Measurements from ENCODE around the gene C3orf22.

Gene C3orf22

GRCh38 chr3:126519506-126520455 is 39.0 kb downstream of the C3orf22 start:
- Histone ChIP-seq H3K27me3 (ENCODE audit: control insufficient read depth in 1 of 2, insufficient read depth in 1 of 2, low read length in 2 of 2) (peaks cover 50 to 53% of the 10 kb centered on the region in 2 experiments), H3K4ac (ENCODE audit: low read depth in 1 of 2, low read length in 2 of 2) (no peak overlapping the region), H3K27ac (ENCODE audit: low read length, poor library complexity, severe bottlenecking) (no peak overlapping the region), H2BK15ac (ENCODE audit: low read depth, poor library complexity, severe bottlenecking) (no peak overlapping the region), H2AFZ (ENCODE audit: low read depth, low read length) (no peak overlapping the region), H3K9ac (ENCODE audit: low read length) (no peak overlapping the region), H3K36me3 (ENCODE audit: control insufficient read depth in 1 of 2, insufficient read depth in 2 of 2, low read depth in 1 of 2, low read length in 2 of 2) (no peaks in the 10 kb centered on the region), H3K79me1 (replicated peaks; ENCODE audit: low read length, poor library complexity, severe bottlenecking) (no peaks in the 10 kb centered on the region), H3K23ac (ENCODE audit: low read length in 2 of 2) (no peak overlapping the region), H2BK5ac (ENCODE audit: low read depth, low read length, poor library complexity, severe bottlenecking) (no peak overlapping the region), H3K18ac (ENCODE audit: low read depth in 1 of 2, low read length in 2 of 2) (no peak overlapping the region), H3K4me2 (ENCODE audit: low read length, poor library complexity, severe bottlenecking) (no peak overlapping the region), H4K91ac (ENCODE audit: low read length) (no peak overlapping the region), H2AK5ac (ENCODE audit: low read length, severe bottlenecking) (no peak overlapping the region), H3K14ac (ENCODE audit: low read length in 2 of 2) (no peak overlapping the region), H2BK120ac (ENCODE audit: low read depth, low read length) (no peak overlapping the region), H3K4me1 (ENCODE audit: control insufficient read depth, insufficient read depth, low read depth, low read length) (peaks cover 12% of the 10 kb centered on the region), H3K9me3 (ENCODE audit: control insufficient read depth, low read length) (no peaks in the 10 kb centered on the region), H4K8ac (ENCODE audit: low read length) (no peak overlapping the region), H3K4me3 (ENCODE audit: insufficient read depth in 1 of 2, low read depth in 1 of 2, low read length in 2 of 2) (no peak overlapping the region), H2BK12ac (ENCODE audit: low read length in 2 of 2) (no peak overlapping the region)
- no peak for DNase-seq
- WGBS = 93% methylated on average over 10 of the region's 10 CpGs

- no peak overlapping the region for H3K9ac ChIP-seq (ENCODE audit: low read length)
- 67% methylated on average over 4 of the region's 4 CpGs for WGBS
- no peaks in the 10 kb centered on the region for H3K79me1 ChIP-seq (replicated peaks; ENCODE audit: low read length, poor library complexity, severe bottlenecking)
- H2AK5ac ChIP-seq (ENCODE audit: low read length, severe bottlenecking) = no peak overlapping the region
- no peak overlapping the region for H3K18ac ChIP-seq (ENCODE audit: low read depth in 1 of 2, low read length in 2 of 2)
- H2BK5ac ChIP-seq (ENCODE audit: low read depth, low read length, poor library complexity, severe bottlenecking) = no peak overlapping the region
- H2BK15ac ChIP-seq (ENCODE audit: low read depth, poor library complexity, severe bottlenecking) = no peak overlapping the region
- H3K23ac ChIP-seq (ENCODE audit: low read length in 2 of 2) = no peak overlapping the region
- H2BK120ac ChIP-seq (ENCODE audit: low read depth, low read length) = no peak overlapping the region
- DNase-seq = no peak
- H2AFZ ChIP-seq (ENCODE audit: low read depth, low read length) = no peak overlapping the region
- H3K27ac ChIP-seq (ENCODE audit: low read length, poor library complexity, severe bottlenecking) = no peak overlapping the region
- no peak overlapping the region for H3K4me3 ChIP-seq (ENCODE audit: insufficient read depth in 1 of 2, low read depth in 1 of 2, low read length in 2 of 2)
- H4K8ac ChIP-seq (ENCODE audit: low read length) = no peak overlapping the region
- peaks cover 3% of the 10 kb centered on the region for H3K4me1 ChIP-seq (ENCODE audit: control insufficient read depth, insufficient read depth, low read depth, low read length)
- no peak overlapping the region for H3K14ac ChIP-seq (ENCODE audit: low read length in 2 of 2)
- peaks cover 48 to 53% of the 10 kb centered on the region in 2 experiments for H3K27me3 ChIP-seq (ENCODE audit: control insufficient read depth in 1 of 2, insufficient read depth in 1 of 2, low read length in 2 of 2)
- no peak overlapping the region for H2BK12ac ChIP-seq (ENCODE audit: low read length in 2 of 2)
- H3K4me2 ChIP-seq (ENCODE audit: low read length, poor library complexity, severe bottlenecking) = no peak overlapping the region
- no peak overlapping the region for H4K91ac ChIP-seq (ENCODE audit: low read length)
- H3K9me3 ChIP-seq (ENCODE audit: control insufficient read depth, low read length) = no peaks in the 10 kb centered on the region
- H3K36me3 ChIP-seq (ENCODE audit: control insufficient read depth in 1 of 2, insufficient read depth in 2 of 2, low read depth in 1 of 2, low read length in 2 of 2) = no peaks in the 10 kb centered on the region
- H3K4ac ChIP-seq (ENCODE audit: low read depth in 1 of 2, low read length in 2 of 2) = no peak overlapping the region
These were observed 40.0 kb downstream of the C3orf22 start for GRCh38 chr3:126518779-126519177.

- Histone ChIP-seq H3K14ac (ENCODE audit: low read length in 2 of 2) (no peak overlapping the region), H2BK120ac (ENCODE audit: low read depth, low read length) (no peak overlapping the region), H3K27ac (ENCODE audit: low read length, poor library complexity, severe bottlenecking) (no peak overlapping the region), H2BK15ac (ENCODE audit: low read depth, poor library complexity, severe bottlenecking) (no peak overlapping the region), H3K4me3 (ENCODE audit: insufficient read depth in 1 of 2, low read depth in 1 of 2, low read length in 2 of 2) (no peak overlapping the region), H4K8ac (ENCODE audit: low read length) (no peak overlapping the region), H3K4ac (ENCODE audit: low read depth in 1 of 2, low read length in 2 of 2) (no peak overlapping the region), H3K79me1 (replicated peaks; ENCODE audit: low read length, poor library complexity, severe bottlenecking) (no peaks in the 10 kb centered on the region), H2AK5ac (ENCODE audit: low read length, severe bottlenecking) (no peak overlapping the region), H3K23ac (ENCODE audit: low read length in 2 of 2) (no peak overlapping the region), H3K4me1 (ENCODE audit: control insufficient read depth, insufficient read depth, low read depth, low read length) (no peaks in the 10 kb centered on the region), H3K9ac (ENCODE audit: low read length) (no peak overlapping the region), H2AFZ (ENCODE audit: low read depth, low read length) (no peak overlapping the region), H3K9me3 (ENCODE audit: control insufficient read depth, low read length) (no peaks in the 10 kb centered on the region), H3K27me3 (ENCODE audit: control insufficient read depth in 1 of 2, insufficient read depth in 1 of 2, low read length in 2 of 2) (peaks cover 42 to 50% of the 10 kb centered on the region in 2 experiments), H2BK12ac (ENCODE audit: low read length in 2 of 2) (no peak overlapping the region), H3K36me3 (ENCODE audit: control insufficient read depth in 1 of 2, insufficient read depth in 2 of 2, low read depth in 1 of 2, low read length in 2 of 2) (no peaks in the 10 kb centered on the region), H2BK5ac (ENCODE audit: low read depth, low read length, poor library complexity, severe bottlenecking) (no peak overlapping the region), H3K18ac (ENCODE audit: low read depth in 1 of 2, low read length in 2 of 2) (no peak overlapping the region), H4K91ac (ENCODE audit: low read length) (no peak overlapping the region), H3K4me2 (ENCODE audit: low read length, poor library complexity, severe bottlenecking) (no peak overlapping the region)
- DNase-seq = no peak
- 91% methylated on average over 14 of the region's 15 CpGs for WGBS
These were observed 40.5 kb downstream of the C3orf22 start for GRCh38 chr3:126517986-126518778.
